ENCODE data around the gene OBP2A. TPM values are rescaled to one million over a fixed set of nuclear protein-coding genes. Genes with fewer than 3 reads are reported as not detected.

OBP2A gene
- total and polyA plus RNA-seq, 2 of the 8 experiments (the other 6 are each of a cell fraction or from before 2014, with no cell fraction given): not detected

- Histone ChIP-seq H3K4me2 (ENCODE audit: insufficient read depth in 1 of 2, low read depth in 2 of 2, low read length in 2 of 2) (peak within 1 kb of the TSS; percentile 68 to 87), H2BK15ac (ENCODE audit: low read length) (no peak within 1 kb of the TSS), H3K79me2 (ENCODE audit: control insufficient read depth in 1 of 2, insufficient read depth in 2 of 2, low read length in 2 of 2) (peaks cover 0 to 16% of the 10 kb centered on the region in 2 experiments; a peak in 2 of 4 replicates), H3K27me3 (replicated peaks in 1 of 4; ENCODE audit: control insufficient read depth in 3 of 4, extremely low read depth in 1 of 4, insufficient read depth in 3 of 4, low read length in 3 of 4) (no peaks in the 10 kb centered on the region; a peak in 1 of 7 replicates), H2BK5ac (ENCODE audit: low read depth, low read length) (peak within 1 kb of the TSS; percentile 32; the same call in 1 of the 2 replicates), H2BK12ac (ENCODE audit: low read depth, low read length) (no peak within 1 kb of the TSS), H2AK5ac (ENCODE audit: low read depth, low read length) (no peak within 1 kb of the TSS), H4K20me1 (replicated peaks in 1 of 2; ENCODE audit: control insufficient read depth in 1 of 2, insufficient read depth in 2 of 2, low read length in 2 of 2) (peaks cover 15 to 18% of the 10 kb centered on the region in 2 experiments), H3K9me3 (ENCODE audit: insufficient read depth in 2 of 2, low read depth in 1 of 2, low read length in 1 of 2) (no peaks in the 10 kb centered on the region), H2BK20ac (ENCODE audit: low read length) (no peak within 1 kb of the TSS), H4K5ac (ENCODE audit: insufficient read length, low read depth, low read length) (peak within 1 kb of the TSS; percentile 75), H2AFZ (ENCODE audit: low read length) (peak within 1 kb of the TSS; percentile 46; the same call in 1 of the 2 replicates), H4K91ac (replicated peaks; ENCODE audit: insufficient read length, low read length) (peak within 1 kb of the TSS; percentile 84), H3K56ac (replicated peaks; ENCODE audit: insufficient read length, low read depth, low read length) (peak within 1 kb of the TSS; percentile 56), H3K23ac (ENCODE audit: insufficient read length) (no peak within 1 kb of the TSS), H3K14ac (ENCODE audit: insufficient read length) (no peak within 1 kb of the TSS), H3K27ac (ENCODE audit: low read depth, low read length) (peak within 1 kb of the TSS; percentile 60; the same call in 1 of the 2 replicates), H3K4ac (replicated peaks; ENCODE audit: insufficient read length, low read depth, low read length) (peak within 1 kb of the TSS; percentile 89), H3K36me3 (ENCODE audit: control insufficient read depth in 2 of 4, insufficient read depth in 4 of 4, low read length in 3 of 4) (peaks cover 8 to 30% (median 20%) of the 10 kb centered on the region in 4 experiments; a peak in 7 of 8 replicates), H3K4me1 (replicated peaks in 1 of 4; ENCODE audit: control insufficient read depth in 3 of 4, insufficient read depth in 4 of 4, low read length in 3 of 4) (peaks cover 0 to 15% (median 12%) of the 10 kb centered on the region in 4 experiments; a peak in 6 of 7 replicates), H2BK120ac (replicated peaks; ENCODE audit: low read depth, low read length) (no peak within 1 kb of the TSS), H3K23me2 (ENCODE audit: low read depth, low read length) (peaks cover 8% of the 10 kb centered on the region; the same call in 1 of the 2 replicates), H4K8ac (ENCODE audit: extremely low read depth, insufficient read depth, low read length) (peak within 1 kb of the TSS; percentile 89), H3K9ac (replicated peaks in 1 of 4; ENCODE audit: extremely low read depth in 1 of 4, low read depth in 3 of 4, low read length in 3 of 4) (peak within 1 kb of the TSS in 3 of 4 experiments; percentile 62 to 86 (median 85); a peak in 5 of 7 replicates), H3K18ac (ENCODE audit: extremely low read depth, low read length) (peak within 1 kb of the TSS; percentile 60), H3K4me3 (ENCODE audit: extremely low read depth in 1 of 4, insufficient read depth in 2 of 4, low read depth in 3 of 4, low read length in 4 of 4) (peak within 1 kb of the TSS; percentile 61 to 86 (median 81)), H3K79me1 (ENCODE audit: low read depth, low read length) (0 out of 2 replicates have a peak, but pooled peaks cover 3% of the 10 kb centered on the region)
- POLR2A ChIA-PET (ENCODE audit: partially characterized antibody): interaction anchor here (2.8 kb wide), 1 partner anchor 20 kb away, joined by 17 read pairs; no protein-coding TSS in a partner anchor
- CTCF ChIA-PET (ENCODE audit: partially characterized antibody): interaction anchor here (1.1 to 2.1 kb wide), 2 partner anchors 11 to 26 kb away, joined by 3 to 11 read pairs; no protein-coding TSS in a partner anchor
- FAIRE-seq (no peak), DNase-seq (ENCODE audit: low read depth in 1 of 2, low spot score in 2 of 2) (peak; percentile 62 to 96)
- WGBS, 2 experiments (ENCODE audit: extremely low coverage in 1 of 2, insufficient coverage in 1 of 2, insufficient read length in 1 of 2, insufficient replicate concordance in 2 of 2, low coverage in 1 of 2, low lambda C conversion rate in 2 of 2, missing lambda C conversion rate in 1 of 2): 2% methylated on average over 25 of the region's 92 CpGs; no CpG with 5 or more reads in 1 of the 2 experiments
- TF ChIP-seq KDM1A (IDR thresholded peaks at IDR 0.05; ENCODE audit: borderline replicate concordance, low read length) (no peak), ASH2L (IDR thresholded peaks at IDR 0.05; ENCODE audit: low read length) (no peak), BACH1 (IDR thresholded peaks at IDR 0.05; ENCODE audit: low read length) (peak; percentile 91), SRF (IDR thresholded peaks at IDR 0.05; ENCODE audit: low read depth, low read length) (no peak), TAF7 (optimal IDR thresholded peaks at IDR 0.05; ENCODE audit: borderline replicate concordance, low read depth, low read length) (peak; percentile 29), EZH2 (IDR thresholded peaks at IDR 0.05; ENCODE audit: low read depth, low read length, severe bottlenecking) (no peak), HDAC2 (IDR thresholded peaks at IDR 0.05; ENCODE audit: borderline replicate concordance in 1 of 2, low read depth in 2 of 2, low read length in 2 of 2) (peak in 1 of 2 experiments; percentile 91; a peak in 3 of 4 replicates), EGR1 (IDR thresholded peaks at IDR 0.05; ENCODE audit: borderline replicate concordance, low read depth, low read length) (peak; percentile 94), HDAC6 (IDR thresholded peaks at IDR 0.05; ENCODE audit: low read depth, low read length) (no peak), CEBPB (IDR thresholded peaks at IDR 0.05; ENCODE audit: low read depth, low read length) (no peak), KDM5A (IDR thresholded peaks at IDR 0.05; ENCODE audit: low read length) (no peak; the same call in 1 of the 2 replicates)
Observed at GRCh38 chr9:135500525-135501260, 45.2 kb upstream of the OBP2A start, which contains the start of gene MRPS2. Gene MRPS2, plus strand, starts transcription at chr9:135500682. Its CDS starts 29 bp downstream, at chr9:135500711.

Measured in H1 (cell line).